Measurements from ENCODE around the gene PSEN1. TPM values are rescaled to one million over a fixed set of nuclear protein-coding genes. Genes with fewer than 3 reads are reported as not detected.
A peak's percentile ranks its signal among the peaks of the same experiment; 100 is the strongest.
"Not testable (repeated sequence)": the region's sequence is repeated elsewhere in the genome, so short reads cannot be mapped to it uniquely, and the experiment has no call there.

PSEN1 gene
- total and polyA plus RNA-seq, 2 experiments from 2014 or later = 46.3 to 49.5 TPM

- Histone ChIP-seq H3K27me3 (replicated peaks; ENCODE audit: insufficient read depth) (no peaks in the 10 kb centered on the region), H3K9me2 (ENCODE audit: insufficient read depth) (no peaks in the 10 kb centered on the region), H3K79me2 (ENCODE audit: insufficient read depth) (no peaks in the 10 kb centered on the region), H3F3A (ENCODE audit: insufficient read depth) (peaks cover 23% of the 10 kb centered on the region), H3K27ac (peak overlapping the region; percentile 74), H2AFZ (no peak overlapping the region), H3K9ac (peak overlapping the region; percentile 32), H3K4me1 (ENCODE audit: insufficient read depth) (peaks cover 14% of the 10 kb centered on the region), H3K36me3 (ENCODE audit: low read depth) (peaks cover 10% of the 10 kb centered on the region; the same call in 1 of the 2 replicates), H4K20me1 (ENCODE audit: insufficient read depth) (no peaks in the 10 kb centered on the region), H3K9me3 (ENCODE audit: low read depth) (no peaks in the 10 kb centered on the region), H3K4me3 (no peak overlapping the region), H3K4me2 (ENCODE audit: unreplicated experiment) (peak overlapping the region; percentile 1)
- in situ Hi-C loops (cut with MboI) = no loop called here
- no peak for TF ChIP-seq EZH2phosphoT487 (IDR thresholded peaks at IDR 0.05; ENCODE audit: insufficient read depth, low read depth)
- no peak for TF ChIP-seq EZH2 (IDR thresholded peaks at IDR 0.05; ENCODE audit: insufficient read depth, poor library complexity, severe bottlenecking)
- peak; percentile 89 for DNase-seq
Observed at GRCh38 chr14:73180385-73180805, 44.1 kb downstream of the PSEN1 start.

- H2AFZ ChIP-seq; H4K20me1 ChIP-seq (ENCODE audit: insufficient read depth); H3K9me3 ChIP-seq (ENCODE audit: low read depth); H3K36me3 ChIP-seq (ENCODE audit: low read depth); DNase-seq; H3K79me2 ChIP-seq (ENCODE audit: insufficient read depth); H3K27me3 ChIP-seq (replicated peaks; ENCODE audit: insufficient read depth); H3K9me2 ChIP-seq (ENCODE audit: insufficient read depth); H3K4me3 ChIP-seq; in situ Hi-C loops (cut with MboI): not testable (repeated sequence)
- Histone ChIP-seq H3K4me2 (ENCODE audit: unreplicated experiment) (peak overlapping the region; percentile 1), H3K4me1 (ENCODE audit: insufficient read depth) (peaks cover 14% of the 10 kb centered on the region), H3K27ac (peak overlapping the region; percentile 74), H3K9ac (peak overlapping the region; percentile 32; the same call in 1 of the 2 replicates), H3F3A (ENCODE audit: insufficient read depth) (peaks cover 23% of the 10 kb centered on the region)
- WGBS, 2 experiments (ENCODE audit: low coverage in 1 of 2, low lambda C conversion rate in 2 of 2, missing lambda C conversion rate in 2 of 2) = 92% methylated on average over 8 of the region's 8 CpGs
Observed at GRCh38 chr14:73180969-73181368, 44.7 kb downstream of the PSEN1 start.

- Histone ChIP-seq H3K27ac (0 out of 2 replicates have a peak overlapping the region, but pooled peaks have one; percentile 11), H3K79me2 (ENCODE audit: insufficient read depth) (no peaks in the 10 kb centered on the region), H2AFZ (no peak overlapping the region), H3K9me3 (ENCODE audit: low read depth) (no peaks in the 10 kb centered on the region), H3K4me2 (ENCODE audit: unreplicated experiment) (no peak overlapping the region), H3K27me3 (replicated peaks; ENCODE audit: insufficient read depth) (no peaks in the 10 kb centered on the region), H3K4me3 (no peak overlapping the region), H3K9ac (no peak overlapping the region), H4K20me1 (ENCODE audit: insufficient read depth) (no peaks in the 10 kb centered on the region), H3F3A (ENCODE audit: insufficient read depth) (0 out of 2 replicates have a peak, but pooled peaks cover 8% of the 10 kb centered on the region), H3K36me3 (ENCODE audit: low read depth) (peaks cover 29% of the 10 kb centered on the region), H3K4me1 (ENCODE audit: insufficient read depth) (peaks cover 15% of the 10 kb centered on the region), H3K9me2 (ENCODE audit: insufficient read depth) (no peaks in the 10 kb centered on the region)
- peak; percentile 69 for DNase-seq
- 83 to 92% methylated on average over 3 of the region's 3 CpGs for WGBS, 2 experiments (ENCODE audit: low coverage in 1 of 2, low lambda C conversion rate in 2 of 2, missing lambda C conversion rate in 2 of 2)
- TF ChIP-seq EZH2 (IDR thresholded peaks at IDR 0.05; ENCODE audit: insufficient read depth, poor library complexity, severe bottlenecking) (no peak), EZH2phosphoT487 (IDR thresholded peaks at IDR 0.05; ENCODE audit: insufficient read depth, low read depth) (no peak)
- in situ Hi-C loops (cut with MboI) = no loop called here
Observed at GRCh38 chr14:73188501-73188911, 52.2 kb downstream of the PSEN1 start.

GRCh38 chr14:73189651-73190050 lies 53.3 kb downstream of the PSEN1 start:
- Histone ChIP-seq H3K9ac (no peak overlapping the region), H3K9me2 (ENCODE audit: insufficient read depth) (no peaks in the 10 kb centered on the region), H3K27me3 (replicated peaks; ENCODE audit: insufficient read depth) (no peaks in the 10 kb centered on the region), H3K9me3 (ENCODE audit: low read depth) (no peaks in the 10 kb centered on the region), H3K36me3 (ENCODE audit: low read depth) (peaks cover 40% of the 10 kb centered on the region), H3K4me1 (ENCODE audit: insufficient read depth) (peaks cover 15% of the 10 kb centered on the region), H4K20me1 (ENCODE audit: insufficient read depth) (no peaks in the 10 kb centered on the region), H3K79me2 (ENCODE audit: insufficient read depth) (no peaks in the 10 kb centered on the region), H3F3A (ENCODE audit: insufficient read depth) (0 out of 2 replicates have a peak, but pooled peaks cover 8% of the 10 kb centered on the region), H3K27ac (no peak overlapping the region), H3K4me2 (ENCODE audit: unreplicated experiment) (no peak overlapping the region), H3K4me3 (no peak overlapping the region), H2AFZ (no peak overlapping the region)
- TF ChIP-seq EZH2 (IDR thresholded peaks at IDR 0.05; ENCODE audit: insufficient read depth, poor library complexity, severe bottlenecking) (no peak), EZH2phosphoT487 (IDR thresholded peaks at IDR 0.05; ENCODE audit: insufficient read depth, low read depth) (no peak)
- in situ Hi-C loops (cut with MboI) = no loop called here
- 77 to 83% methylated on average over 3 of the region's 3 CpGs for WGBS, 2 experiments (ENCODE audit: low coverage in 1 of 2, low lambda C conversion rate in 2 of 2, missing lambda C conversion rate in 2 of 2)
- DNase-seq = no peak

GRCh38 chr14:73191441-73191840 lies 55.1 kb downstream of the PSEN1 start:
- Histone ChIP-seq H3F3A (ENCODE audit: insufficient read depth) (0 out of 2 replicates have a peak, but pooled peaks cover 8% of the 10 kb centered on the region), H2AFZ (no peak overlapping the region), H3K9me2 (ENCODE audit: insufficient read depth) (no peaks in the 10 kb centered on the region), H3K36me3 (ENCODE audit: low read depth) (peaks cover 44% of the 10 kb centered on the region), H3K4me1 (ENCODE audit: insufficient read depth) (peaks cover 15% of the 10 kb centered on the region), H4K20me1 (ENCODE audit: insufficient read depth) (no peaks in the 10 kb centered on the region), H3K4me3 (no peak overlapping the region), H3K4me2 (ENCODE audit: unreplicated experiment) (no peak overlapping the region), H3K27ac (no peak overlapping the region), H3K27me3 (replicated peaks; ENCODE audit: insufficient read depth) (no peaks in the 10 kb centered on the region), H3K9ac (no peak overlapping the region), H3K9me3 (ENCODE audit: low read depth) (no peaks in the 10 kb centered on the region), H3K79me2 (ENCODE audit: insufficient read depth) (no peaks in the 10 kb centered on the region)
- in situ Hi-C loops (cut with MboI) = no loop called here
- TF ChIP-seq EZH2 (IDR thresholded peaks at IDR 0.05; ENCODE audit: insufficient read depth, poor library complexity, severe bottlenecking) = no peak
- 83 to 86% methylated on average over 2 of the region's 2 CpGs for WGBS, 2 experiments (ENCODE audit: low coverage in 1 of 2, low lambda C conversion rate in 2 of 2, missing lambda C conversion rate in 2 of 2)
- DNase-seq = no peak

GRCh38 chr14:73194306-73194705 lies 58.0 kb downstream of the PSEN1 start:
- H3K4me3 ChIP-seq; H3F3A ChIP-seq (ENCODE audit: insufficient read depth); H2AFZ ChIP-seq; H3K9me3 ChIP-seq (ENCODE audit: low read depth); H3K4me2 ChIP-seq (ENCODE audit: unreplicated experiment); in situ Hi-C loops (cut with MboI); H3K27me3 ChIP-seq (replicated peaks; ENCODE audit: insufficient read depth); H3K79me2 ChIP-seq (ENCODE audit: insufficient read depth); H3K4me1 ChIP-seq (ENCODE audit: insufficient read depth); H3K27ac ChIP-seq; H3K9ac ChIP-seq; H4K20me1 ChIP-seq (ENCODE audit: insufficient read depth); DNase-seq; H3K9me2 ChIP-seq (ENCODE audit: insufficient read depth): not testable (repeated sequence)
- WGBS, 2 experiments (ENCODE audit: low coverage in 1 of 2, low lambda C conversion rate in 2 of 2, missing lambda C conversion rate in 2 of 2) = 84 to 89% methylated on average over 8 of the region's 8 CpGs
- peaks cover 41% of the 10 kb centered on the region for H3K36me3 ChIP-seq (ENCODE audit: low read depth)

Measured in GM23248 (cell line).